Left lung (tissue), 10 donors: ENCODE data around the gene TNFAIP1. TPM values are rescaled to one million over a fixed set of nuclear protein-coding genes. Genes with fewer than 3 reads are reported as not detected.

Source experiments
- ATAC-seq: fragments of 200-7000 bp; cut with Tn5 transposase; one replicate; pipeline ENCODE4 v1.9.1; 2020; ENCODE audit warnings: moderate library complexity
- DNase-seq, 4 donors: peaks; one replicate each; pipeline ENCODE4 v3.0.0-alpha.2; 2013 to 2020
- H3K27ac ChIP-seq, 2 donors: fragments of 200-600 bp; sonication (generic) in 1 of 2; one replicate each; pipeline versions ENCODE4 v1.5.0 to v1.8.0; 2020 to 2021
- H3K27me3 ChIP-seq, 2 donors: fragments of 200-600 bp; sonication (generic) in 1 of 2; one replicate each; pipeline versions ENCODE4 v1.5.0 to v1.8.0; 2020 to 2021
- H3K36me3 ChIP-seq, 2 donors: fragments of 200-600 bp; sonication (generic) in 1 of 2; one replicate each; pipeline versions ENCODE4 v1.5.0 to v1.8.0; 2020 to 2021
- H3K4me1 ChIP-seq, 2 donors: fragments of 200-600 bp; one replicate each; pipeline ENCODE4 v1.8.0; 2021
- H3K4me3 ChIP-seq, 2 donors: fragments of 200-600 bp; sonication (generic) in 1 of 2; one replicate each; pipeline versions ENCODE4 v1.5.0 to v1.8.0; 2020 to 2021; ENCODE audit warnings: mild to moderate bottlenecking in 1 of 2
- H3K9me3 ChIP-seq, 2 donors: fragments of 200-600 bp; sonication (generic) in 1 of 2; one replicate each; pipeline versions ENCODE4 v1.5.0 to v1.8.0; 2020 to 2021
- CTCF ChIP-seq, 2 donors: fragments of 200-600 bp; sonication (generic) in 1 of 2; IDR thresholded peaks; one replicate each; pipeline versions ENCODE4 v1.5.0 to v1.8.0; 2021; ENCODE audit warnings: antibody characterized with exemption in 2 of 2
- intact Hi-C, 2 donors: fragments of 100-400 bp; cut with DNase I; formaldehyde crosslinking; loops; one replicate each; pipeline versions ENCODE4 v1.11.2 to v1.14.2; 2022
- polyA plus RNA-seq, 6 donors: library from polyadenylated mRNA; unstranded; fragments of 120-200 nt; gene quantifications; one replicate each; pipeline ENCODE4 v1.2.1, GENCODE V29; 2013; ENCODE audit not compliant: insufficient read length in 6 of 6
- total RNA-seq, 2 donors: library from RNA; stranded (reverse); fragmentation: NEBNext Ultra II Directional; extraction: Animal tissue kit (Norgen Biotek cat#: 25700); gene quantifications; one replicate each; pipeline ENCODE4 v1.2.1, GENCODE V29; 2021
- donor health status: DM: no; HTN: yes; CAD: no.
- donor health status: DM: no; HTN: no; CAD: no.

The TNFAIP1 gene
- total and polyA plus RNA-seq, 8 donors = 34.2 to 80.7 (median 40.9) TPM

- intact Hi-C loops = no loop called here
- DNase-seq (no peak), ATAC-seq (peak; percentile 58)
- Histone ChIP-seq H3K9me3 (no peaks in the 10 kb centered on the region), H3K4me1 (peaks cover 0 to 16% of the 10 kb centered on the region in 2 donors), H3K36me3 (peaks cover 0 to 100% of the 10 kb centered on the region in 2 donors), H3K4me3 (no peak overlapping the region), H3K27ac (peak overlapping the region; percentile 26 to 33), H3K27me3 (no peaks in the 10 kb centered on the region)
- no peak for TF ChIP-seq CTCF (IDR thresholded peaks at IDR 0.05)
Observed at GRCh38 chr17:28345419-28346198, 10.0 kb downstream of the TNFAIP1 start.

GRCh38 chr17:28346199-28346580 is 10.6 kb downstream of the TNFAIP1 start:
- peaks cover 0 to 100% of the 10 kb centered on the region in 2 donors for H3K36me3 ChIP-seq
- DNase-seq (no peak), ATAC-seq (no peak)
- peaks cover 0 to 14% of the 10 kb centered on the region in 2 donors for H3K4me1 ChIP-seq
- intact Hi-C loops = no loop called here
- no peaks in the 10 kb centered on the region for H3K9me3 ChIP-seq
- no peak overlapping the region for H3K4me3 ChIP-seq
- peak overlapping the region in 1 of 2 donors; percentile 19 for H3K27ac ChIP-seq
- TF ChIP-seq CTCF (IDR thresholded peaks at IDR 0.05) = no peak
- no peaks in the 10 kb centered on the region for H3K27me3 ChIP-seq

GRCh38 chr17:28346746-28347246 is 11.2 kb downstream of the TNFAIP1 start:
- peak; percentile 18 for ATAC-seq
- H3K27ac ChIP-seq = peak overlapping the region; percentile 19 to 25
- intact Hi-C loops = no loop called here

GRCh38 chr17:28347261-28347891 is 11.8 kb downstream of the TNFAIP1 start:
- DNase-seq (no peak), ATAC-seq (no peak)
- peaks cover 0 to 100% of the 10 kb centered on the region in 2 donors for H3K36me3 ChIP-seq
- H3K4me1 ChIP-seq = peaks cover 0 to 14% of the 10 kb centered on the region in 2 donors
- no peaks in the 10 kb centered on the region for H3K27me3 ChIP-seq
- no peak overlapping the region for H3K4me3 ChIP-seq
- TF ChIP-seq CTCF (IDR thresholded peaks at IDR 0.05) = no peak
- H3K27ac ChIP-seq = peak overlapping the region in 1 of 2 donors; percentile 25
- intact Hi-C loops = no loop called here
- H3K9me3 ChIP-seq = no peaks in the 10 kb centered on the region

More at GRCh38 chr17:28346746-28347246, 11.2 kb downstream of the TNFAIP1 start:
- Histone ChIP-seq H3K9me3 (no peaks in the 10 kb centered on the region), H3K4me3 (no peak overlapping the region), H3K27me3 (no peaks in the 10 kb centered on the region), H3K36me3 (peaks cover 0 to 100% of the 10 kb centered on the region in 2 donors), H3K4me1 (peaks cover 0 to 14% of the 10 kb centered on the region in 2 donors)
- no peak for DNase-seq
- no peak for TF ChIP-seq CTCF (IDR thresholded peaks at IDR 0.05)

GRCh38 chr17:28348979-28349378 is 13.4 kb downstream of the TNFAIP1 start:
- intact Hi-C loops = no loop called here
- Histone ChIP-seq H3K9me3 (no peaks in the 10 kb centered on the region), H3K4me3 (no peak overlapping the region), H3K36me3 (peaks cover 0 to 100% of the 10 kb centered on the region in 2 donors), H3K4me1 (peaks cover 0 to 14% of the 10 kb centered on the region in 2 donors), H3K27ac (no peak overlapping the region), H3K27me3 (no peaks in the 10 kb centered on the region)
- ATAC-seq (no peak), DNase-seq (no peak)
- TF ChIP-seq CTCF (IDR thresholded peaks at IDR 0.05) = no peak
